B cell (primary cell): ENCODE measurements around the gene TMEM25. TPM values are rescaled to one million over a fixed set of nuclear protein-coding genes. Genes with fewer than 3 reads are reported as not detected.

Experiments used
- ATAC-seq: fragments of 200-7000 bp; cut with Tn5 transposase; one replicate; pipeline ENCODE4 v1.10.0; 2021; ENCODE audit warnings: low read depth, mild to moderate bottlenecking, moderate number of reproducible peaks, moderate library complexity
- CTCF ChIA-PET: fragments of 350-600 bp; sonication (Branson Sonifier 250); formaldehyde crosslinking; loops from one replicate; lab custom pipeline; 2021; ENCODE audit warnings: antibody characterized with exemption, inconsistent platforms; lab: Charles Lee
- POLR2A ChIA-PET: fragments of 350-600 bp; sonication (Branson Sonifier 250); formaldehyde crosslinking; loops from one replicate; lab custom pipeline; 2021; ENCODE audit warnings: antibody characterized with exemption; lab: Charles Lee
- DNase-seq: peaks from one replicate; pipeline ENCODE4 v3.0.0; 2013
- H2AFZ ChIP-seq: 2 replicates; pipeline ENCODE4 v1.6.1; 2012; ENCODE audit warnings: mild to moderate bottlenecking, low read depth, low read length; ENCODE audit not compliant: insufficient read depth, poor library complexity, severe bottlenecking
- H3K27ac ChIP-seq, 2 donors: 1 replicate in 1 of 2; 2 replicates in 1 of 2; pipeline ENCODE4 v1.5.1; 2012 to 2013; ENCODE audit warnings: low read length in 2 of 2, mild to moderate bottlenecking in 2 of 2, moderate library complexity in 1 of 2
- H3K27me3 ChIP-seq, 4 experiments: fragments of 200-600 bp in 1 of 4; sonication (generic) in 1 of 4; replicated peaks in 1 of 4; 1 replicate in 2 of 4; 2 replicates in 2 of 4; pipeline versions ENCODE4 v1.6.1 to v1.7.0; 2013 to 2016; ENCODE audit warnings: low read length in 3 of 4, mild to moderate bottlenecking in 2 of 4, mixed read lengths in 1 of 4, moderate library complexity in 1 of 4; ENCODE audit not compliant: insufficient read depth in 4 of 4, control insufficient read depth in 3 of 4; ENCODE audit errors: control extremely low read depth in 1 of 4
- H3K36me3 ChIP-seq, 2 experiments: replicated peaks in 1 of 2; 1 replicate in 1 of 2; 2 replicates in 1 of 2; pipeline versions ENCODE4 v1.6.1 to v1.7.1; 2013; ENCODE audit warnings: low read length in 1 of 2; ENCODE audit not compliant: insufficient read depth in 2 of 2, control insufficient read depth in 1 of 2; ENCODE audit errors: control extremely low read depth in 1 of 2, extremely low read depth in 1 of 2
- H3K4me1 ChIP-seq, 2 donors: fragments of 200-600 bp in 1 of 2; sonication (generic) in 1 of 2; 1 replicate in 1 of 2; 2 replicates in 1 of 2; pipeline versions ENCODE4 v1.5.1 to v1.6.1; 2013 to 2017; ENCODE audit warnings: low read length in 2 of 2; ENCODE audit not compliant: control insufficient read depth in 2 of 2, insufficient read depth in 2 of 2
- H3K4me2 ChIP-seq: replicated peaks from 2 replicates; pipeline ENCODE3; 2012; ENCODE audit warnings: mild to moderate bottlenecking, low read depth, low read length; ENCODE audit not compliant: poor library complexity, severe bottlenecking
- H3K4me3 ChIP-seq, 5 experiments: fragments of 200-600 bp in 1 of 5; sonication (generic) in 1 of 5; 1 replicate in 3 of 5; 2 replicates in 2 of 5; pipeline versions ENCODE4 v1.5.1 to v1.7.0; 2011 to 2016; ENCODE audit warnings: low read length in 4 of 5, mild to moderate bottlenecking in 4 of 5, low read depth in 2 of 5, control low read depth in 1 of 5, moderate library complexity in 1 of 5; ENCODE audit not compliant: insufficient read depth in 1 of 5; ENCODE audit errors: control extremely low read depth in 1 of 5, extremely low read depth in 1 of 5
- H3K79me2 ChIP-seq: fragments of 200-600 bp; sonication (generic); one replicate; pipeline ENCODE4 v1.6.0; 2016; ENCODE audit warnings: low read length; ENCODE audit not compliant: control insufficient read depth, insufficient read depth
- H3K9ac ChIP-seq: fragments of 200-600 bp; sonication (generic); 2 replicates; pipeline ENCODE4 v1.6.1; 2017; ENCODE audit warnings: mild to moderate bottlenecking, low read length, moderate library complexity
- H3K9me3 ChIP-seq, 3 donors: one replicate each; pipeline versions ENCODE4 v1.6.1 to v1.7.1; 2013; ENCODE audit warnings: low read length in 2 of 3; ENCODE audit not compliant: control insufficient read depth in 2 of 3, insufficient read depth in 1 of 3; ENCODE audit errors: control extremely low read depth in 1 of 3
- H4K20me1 ChIP-seq: 2 replicates; pipeline ENCODE4 v1.6.0; 2012; ENCODE audit warnings: mild to moderate bottlenecking, low read length; ENCODE audit not compliant: insufficient read depth, control insufficient read depth, poor library complexity, severe bottlenecking
- H3K27ac Mint-ChIP-seq: one replicate; pipeline ENCODE4 v1.8.0; 2021; ENCODE audit warnings: mixed read lengths
- H3K27me3 Mint-ChIP-seq: one replicate; pipeline ENCODE4 v1.8.0; 2021; ENCODE audit warnings: mixed read lengths
- H3K4me1 Mint-ChIP-seq: one replicate; pipeline ENCODE4 v1.8.0; 2021; ENCODE audit warnings: mixed read lengths
- H3K4me3 Mint-ChIP-seq: one replicate; pipeline ENCODE4 v1.8.0; 2021; ENCODE audit warnings: mixed read lengths
- H3K9me3 Mint-ChIP-seq: one replicate; pipeline ENCODE4 v1.8.0; 2022; ENCODE audit warnings: mixed read lengths; ENCODE audit not compliant: insufficient read depth
- EZH2 ChIP-seq: IDR thresholded peaks from 2 replicates; pipeline ENCODE4 v1.6.1; 2012; ENCODE audit warnings: borderline replicate concordance, low read depth, mild to moderate bottlenecking, moderate library complexity, low read length; ENCODE audit not compliant: insufficient read depth, poor library complexity, severe bottlenecking
- WGBS: methylation state at CpG from one replicate; pipeline ENCODE4 v1.1.5; 2013; ENCODE audit warnings: missing lambda C conversion rate; ENCODE audit not compliant: insufficient coverage; 5-methylcytosine and 5-hydroxymethylcytosine counted together
- intact Hi-C: fragments of 100-400 bp; cut with micrococcal nuclease; formaldehyde crosslinking; loops from one replicate; pipeline ENCODE4 v1.10.0; 2022
- polyA plus RNA-seq: library from polyadenylated mRNA; depleted of rRNA; stranded (reverse); fragments of >200 nt; gene quantifications from 2 replicates; pipeline ENCODE4 v1.2.3, GENCODE V29; 2012
- total RNA-seq, 2 donors: library from RNA; stranded (reverse); fragments of 120-200 nt in 1 of 2; gene quantifications; 1 replicate in 1 of 2; 2 replicates in 1 of 2; pipeline versions ENCODE4 v1.2.3 to v1.2.4, GENCODE V29; 2013 to 2022
- TF ChIP-seq, protein P1 (sequence below): fragments of 200-600 bp; IDR thresholded peaks from one replicate; pipeline ENCODE4 v1.8.0; 2022; ENCODE audit warnings: antibody characterized with exemption, mild to moderate bottlenecking

Gene TMEM25
- total and polyA plus RNA-seq, 2 donors (not counting 1 experiment from before 2014, with no cell fraction given), result 16.9 to 21.4 TPM

DNA sequence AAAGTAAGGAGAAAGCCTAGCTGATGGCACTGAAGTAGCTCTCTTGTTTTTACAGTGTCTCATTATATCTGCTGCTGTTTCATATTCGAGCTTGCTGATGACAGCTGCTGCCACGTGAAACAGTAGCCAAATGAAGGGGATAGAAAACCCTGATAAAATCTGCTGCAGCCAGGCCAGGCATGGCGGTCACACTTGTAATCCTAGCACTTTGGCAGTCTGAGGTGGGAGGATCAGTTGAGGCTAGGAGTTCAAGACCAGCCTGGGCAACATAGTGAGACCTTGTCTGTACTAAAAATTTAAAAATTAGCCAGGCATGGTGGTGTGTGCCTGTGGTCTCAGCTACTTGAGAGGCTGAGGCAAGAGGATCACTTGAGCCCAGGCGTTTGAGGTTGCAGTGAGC, 21.3 kb downstream of the TMEM25 start:
- H3K36me3 ChIP-seq, result peaks cover under 1 to 24% of the 10 kb centered on the region in 2 experiments
- WGBS, result 95% methylated on average over 4 of the region's 4 CpGs
- H3K4me2 ChIP-seq, result no peak overlapping the region
- no peak overlapping the region for H3K4me3 ChIP-seq
- no peak overlapping the region for H3K4me3 Mint-ChIP-seq
- H3K4me1 Mint-ChIP-seq, result no peaks in the 10 kb centered on the region
- intact Hi-C loops, result no loop called here
- H4K20me1 ChIP-seq, result no peaks in the 10 kb centered on the region
- H3K9ac ChIP-seq, result no peak overlapping the region
- no peaks in the 10 kb centered on the region for H3K27me3 Mint-ChIP-seq
- ChIA-PET POLR2A (no interaction called here), CTCF (no interaction called here)
- no peak overlapping the region for H2AFZ ChIP-seq
- H3K9me3 Mint-ChIP-seq, result no peaks in the 10 kb centered on the region
- no peaks in the 10 kb centered on the region for H3K79me2 ChIP-seq
- no peaks in the 10 kb centered on the region for H3K4me1 ChIP-seq
- ATAC-seq, result no peak
- no peak overlapping the region for H3K27ac ChIP-seq
- H3K27ac Mint-ChIP-seq, result no peak overlapping the region
- TF ChIP-seq, protein P1, sequence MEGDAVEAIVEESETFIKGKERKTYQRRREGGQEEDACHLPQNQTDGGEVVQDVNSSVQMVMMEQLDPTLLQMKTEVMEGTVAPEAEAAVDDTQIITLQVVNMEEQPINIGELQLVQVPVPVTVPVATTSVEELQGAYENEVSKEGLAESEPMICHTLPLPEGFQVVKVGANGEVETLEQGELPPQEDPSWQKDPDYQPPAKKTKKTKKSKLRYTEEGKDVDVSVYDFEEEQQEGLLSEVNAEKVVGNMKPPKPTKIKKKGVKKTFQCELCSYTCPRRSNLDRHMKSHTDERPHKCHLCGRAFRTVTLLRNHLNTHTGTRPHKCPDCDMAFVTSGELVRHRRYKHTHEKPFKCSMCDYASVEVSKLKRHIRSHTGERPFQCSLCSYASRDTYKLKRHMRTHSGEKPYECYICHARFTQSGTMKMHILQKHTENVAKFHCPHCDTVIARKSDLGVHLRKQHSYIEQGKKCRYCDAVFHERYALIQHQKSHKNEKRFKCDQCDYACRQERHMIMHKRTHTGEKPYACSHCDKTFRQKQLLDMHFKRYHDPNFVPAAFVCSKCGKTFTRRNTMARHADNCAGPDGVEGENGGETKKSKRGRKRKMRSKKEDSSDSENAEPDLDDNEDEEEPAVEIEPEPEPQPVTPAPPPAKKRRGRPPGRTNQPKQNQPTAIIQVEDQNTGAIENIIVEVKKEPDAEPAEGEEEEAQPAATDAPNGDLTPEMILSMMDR, result no peak
- TF ChIP-seq EZH2, result no peak
- H3K9me3 ChIP-seq, result no peaks in the 10 kb centered on the region
- no peaks in the 10 kb centered on the region for H3K27me3 ChIP-seq
- DNase-seq, result no peak

DNA sequence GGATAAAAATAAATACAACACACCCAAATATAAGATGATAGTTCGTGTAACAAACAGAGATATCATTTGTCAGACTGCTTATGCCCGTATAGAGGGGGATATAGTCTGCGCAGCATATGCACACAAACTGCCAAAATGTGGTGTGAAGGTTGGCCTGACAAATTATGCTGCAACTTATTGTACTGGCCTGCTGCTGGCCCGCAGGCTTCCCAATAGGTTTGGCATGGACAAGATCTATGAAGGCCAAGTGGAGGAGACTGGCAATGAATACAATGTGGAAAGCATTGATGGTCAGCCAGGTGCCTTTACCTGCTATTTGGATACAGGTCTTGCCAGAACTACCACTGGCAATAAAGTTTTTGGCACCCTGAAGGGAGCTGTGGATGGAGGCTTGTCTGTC, 29.8 kb downstream of the TMEM25 start:
- no peak for ATAC-seq
- POLR2A ChIA-PET, result interaction anchor here (0.6 kb wide), 1 partner anchor 318 kb away, joined by 7 read pairs; no protein-coding TSS in a partner anchor
- TF ChIP-seq EZH2, result no peak
- TF ChIP-seq, protein P1, result no peak
- Histone ChIP-seq H3K79me2 (peaks cover 4% of the 10 kb centered on the region), H3K9me3 (no peaks in the 10 kb centered on the region), H3K4me3 (no peak overlapping the region), H3K36me3 (peaks cover 4 to 18% of the 10 kb centered on the region in 2 experiments), H2AFZ (no peak overlapping the region), H3K9ac (no peak overlapping the region), H4K20me1 (no peaks in the 10 kb centered on the region), H3K27me3 (no peaks in the 10 kb centered on the region), H3K27ac (no peak overlapping the region), H3K4me2 (no peak overlapping the region), H3K4me1 (peaks cover 3 to 8% of the 10 kb centered on the region in 2 donors)
- intact Hi-C loops, result no loop called here
- DNase-seq, result no peak
- Mint-ChIP-seq H3K27me3 (no peaks in the 10 kb centered on the region), H3K4me3 (no peak overlapping the region), H3K9me3 (no peaks in the 10 kb centered on the region), H3K27ac (no peak overlapping the region), H3K4me1 (peaks cover 10% of the 10 kb centered on the region)
- 96% methylated on average over 3 of the region's 4 CpGs for WGBS
- CTCF ChIA-PET, result interaction anchor here (0.7 kb wide), 1 partner anchor 192 kb away, joined by 3 read pairs; no protein-coding TSS in a partner anchor
